ENCODE results near the gene CEP152.

Gene CEP152

DNA sequence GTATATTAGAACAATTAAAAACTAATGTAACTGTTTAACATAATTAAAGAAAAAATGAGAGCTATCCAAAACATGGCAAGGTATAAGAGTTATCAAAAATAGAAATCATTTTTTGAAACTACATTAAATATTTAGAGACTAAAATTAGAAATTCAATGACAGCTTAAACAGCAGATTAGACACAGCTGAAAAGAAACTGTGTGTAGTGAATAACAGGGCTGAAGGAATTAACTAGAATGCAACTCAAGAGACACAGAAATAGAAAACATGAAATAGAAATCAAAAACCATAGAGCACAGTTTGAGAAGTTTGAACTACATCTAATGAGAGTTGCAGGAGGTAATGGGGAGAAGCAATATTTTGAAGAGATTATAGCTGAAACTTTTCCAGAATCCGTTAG lies 105.5 kb downstream of the CEP152 start:
- DNase-seq (ENCODE audit: low read depth) = no peak

DNA sequence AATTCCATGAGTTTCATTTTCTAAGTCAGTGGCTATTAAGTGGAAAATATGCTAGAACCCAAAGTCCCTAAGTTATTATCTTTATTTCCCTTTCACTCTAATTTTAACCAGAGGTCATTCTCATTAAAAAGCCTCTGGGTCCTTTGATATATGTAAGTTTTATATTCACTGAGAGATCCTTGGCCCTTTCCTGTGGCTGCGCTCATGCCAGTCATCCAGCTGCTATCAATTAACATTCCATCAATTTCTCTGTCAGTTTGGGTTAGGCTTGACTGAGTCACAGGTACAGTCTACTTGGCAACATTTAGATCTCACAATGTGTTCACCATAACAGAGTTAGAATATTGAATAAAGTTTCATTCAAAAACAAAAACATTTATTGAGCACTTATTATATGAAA lies 107.3 kb downstream of the CEP152 start:
- DNase-seq (ENCODE audit: low read depth) = no peak

GRCh38 chr15:48702569-48703236 lies 108.2 kb downstream of the CEP152 start:
- DNase-seq (ENCODE audit: low read depth) = no peak

GRCh38 chr15:48696627-48697312 lies 114.1 kb downstream of the CEP152 start:
- no peak for DNase-seq (ENCODE audit: low read depth)

GRCh38 chr15:48695827-48696573 lies 114.9 kb downstream of the CEP152 start:
- no peak for DNase-seq (ENCODE audit: low read depth)

GRCh38 chr15:48695088-48695826 lies 115.6 kb downstream of the CEP152 start:
- no peak for DNase-seq (ENCODE audit: low read depth)

- DNase-seq (ENCODE audit: low read depth) = no peak
Observed at GRCh38 chr15:48693484-48693883, 117.4 kb downstream of the CEP152 start.

DNA sequence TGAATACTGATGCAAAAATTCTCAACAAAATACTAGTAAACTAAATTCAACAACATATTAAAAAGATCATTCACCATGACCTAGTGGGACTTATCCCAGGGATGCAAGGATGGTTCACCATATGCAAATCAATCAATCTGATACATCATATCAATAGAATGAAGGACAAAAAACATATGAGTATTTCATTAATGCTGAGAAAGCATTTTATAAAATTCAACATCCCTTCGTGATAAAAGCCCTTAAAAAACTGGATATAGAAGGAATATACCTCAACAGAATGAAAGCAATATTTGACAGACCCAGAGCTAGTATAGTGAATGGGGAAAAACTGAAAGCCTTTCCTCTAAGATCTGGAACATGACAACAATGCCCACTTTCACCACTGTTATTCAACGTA lies 122.4 kb downstream of the CEP152 start:
- DNase-seq (ENCODE audit: low read depth) = no peak

Data from stimulated activated CD4-positive, alpha-beta T cell treated with anti-CD3 and anti-CD28 coated beads, Interleukin-2, amount 100 ng/mL, for 4 hours (primary cell).